Activated T-helper 9 cell treated with anti-CD3 and anti-CD28 coated beads, Interleukin-2, amount 50 U/mL, for 16 hours (primary cell): ENCODE results near the gene ADCY1.
"Not testable (repeated sequence)": the region's sequence is repeated elsewhere in the genome, so short reads cannot be mapped to it uniquely, and the experiment has no call there.

Experiments used
- DNase-seq: peaks from one replicate; pipeline ENCODE4 v3.0.0-alpha.2; 2020; ENCODE audit warnings: low read depth

The ADCY1 gene

DNA sequence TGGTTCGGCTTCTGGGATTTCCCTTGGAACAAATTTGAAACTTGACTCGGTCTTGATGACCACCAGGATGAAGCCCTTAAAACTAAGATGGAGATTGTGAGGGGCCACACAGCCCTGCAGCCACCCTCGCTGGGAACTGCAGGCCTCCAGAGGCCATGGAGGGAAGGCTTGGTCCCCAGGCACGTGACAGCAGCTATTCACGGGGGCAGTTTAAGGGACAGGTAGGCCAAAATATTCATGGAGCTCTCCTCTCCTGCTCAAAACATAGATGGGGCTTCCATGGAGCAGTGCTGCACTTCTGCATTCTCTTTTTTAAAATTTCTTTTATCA lies 137.0 kb downstream of the ADCY1 start:
- no peak for DNase-seq

DNA sequence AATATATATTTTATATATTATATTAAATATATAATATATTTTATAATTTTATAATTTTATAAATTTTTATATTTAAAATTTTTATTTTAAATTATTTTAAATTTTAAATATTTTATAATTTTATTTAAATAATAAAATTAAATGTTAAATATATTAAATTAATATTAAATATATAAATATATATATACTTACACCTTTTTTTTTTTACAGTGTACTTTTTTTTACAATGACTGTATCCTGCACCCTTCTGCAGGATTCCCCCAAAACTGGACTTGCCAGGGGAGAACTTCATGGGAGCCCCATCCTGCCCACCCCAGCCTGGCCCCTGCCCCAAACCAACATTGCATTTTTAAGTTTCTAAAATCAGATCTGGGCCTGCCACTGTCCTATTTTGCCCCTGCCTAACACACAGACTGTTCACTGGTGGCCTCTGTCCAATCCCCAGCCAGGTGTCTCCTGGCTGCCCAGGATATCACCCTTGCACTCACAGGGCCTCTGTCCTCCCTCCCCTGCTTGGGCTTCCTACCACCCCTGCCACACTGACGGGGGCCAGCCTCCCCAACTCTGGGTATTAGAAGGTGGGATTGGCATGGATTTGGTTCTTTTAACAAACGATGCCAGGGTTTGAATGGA lies 138.0 kb downstream of the ADCY1 start:
- no peak for DNase-seq

DNA sequence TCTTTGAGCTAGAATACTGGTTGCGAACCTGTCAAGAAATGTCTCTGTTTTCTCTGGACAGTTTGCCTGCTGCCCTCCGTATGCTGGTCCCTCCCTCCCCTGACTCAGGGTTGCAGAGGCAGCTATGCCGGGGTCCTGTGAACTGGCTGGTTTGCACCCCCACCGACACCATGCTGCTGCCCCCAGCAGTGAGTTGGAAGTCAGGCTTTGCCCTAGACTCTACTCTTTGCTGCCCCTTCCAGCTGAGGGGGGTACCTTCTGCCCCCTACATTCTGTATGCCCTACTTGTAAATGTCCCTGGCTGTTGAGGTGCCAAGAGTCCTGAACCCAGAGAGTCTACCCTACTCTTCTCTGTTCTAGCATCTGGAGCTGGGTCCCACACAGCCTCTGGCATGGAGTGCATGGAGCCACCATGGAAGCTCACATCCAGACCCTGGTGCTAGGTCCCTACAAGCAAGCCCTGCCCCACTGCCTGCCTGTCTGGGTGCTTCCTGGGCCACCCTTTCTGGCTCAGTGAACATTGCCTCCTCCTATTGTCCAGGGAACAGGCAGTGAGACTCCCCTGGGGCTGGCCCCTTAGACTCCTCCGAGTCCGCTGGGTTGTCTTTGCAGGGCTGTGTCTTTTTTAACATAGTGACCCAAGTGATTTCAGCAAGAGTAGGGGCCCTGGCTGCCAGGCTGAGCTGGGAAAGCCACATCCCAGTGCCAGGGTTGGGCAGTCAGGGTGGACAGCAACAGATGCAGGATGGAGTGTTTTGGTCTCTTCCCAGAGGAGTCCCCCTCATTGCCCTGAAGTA lies 138.9 kb downstream of the ADCY1 start:
- DNase-seq: no peak

DNA sequence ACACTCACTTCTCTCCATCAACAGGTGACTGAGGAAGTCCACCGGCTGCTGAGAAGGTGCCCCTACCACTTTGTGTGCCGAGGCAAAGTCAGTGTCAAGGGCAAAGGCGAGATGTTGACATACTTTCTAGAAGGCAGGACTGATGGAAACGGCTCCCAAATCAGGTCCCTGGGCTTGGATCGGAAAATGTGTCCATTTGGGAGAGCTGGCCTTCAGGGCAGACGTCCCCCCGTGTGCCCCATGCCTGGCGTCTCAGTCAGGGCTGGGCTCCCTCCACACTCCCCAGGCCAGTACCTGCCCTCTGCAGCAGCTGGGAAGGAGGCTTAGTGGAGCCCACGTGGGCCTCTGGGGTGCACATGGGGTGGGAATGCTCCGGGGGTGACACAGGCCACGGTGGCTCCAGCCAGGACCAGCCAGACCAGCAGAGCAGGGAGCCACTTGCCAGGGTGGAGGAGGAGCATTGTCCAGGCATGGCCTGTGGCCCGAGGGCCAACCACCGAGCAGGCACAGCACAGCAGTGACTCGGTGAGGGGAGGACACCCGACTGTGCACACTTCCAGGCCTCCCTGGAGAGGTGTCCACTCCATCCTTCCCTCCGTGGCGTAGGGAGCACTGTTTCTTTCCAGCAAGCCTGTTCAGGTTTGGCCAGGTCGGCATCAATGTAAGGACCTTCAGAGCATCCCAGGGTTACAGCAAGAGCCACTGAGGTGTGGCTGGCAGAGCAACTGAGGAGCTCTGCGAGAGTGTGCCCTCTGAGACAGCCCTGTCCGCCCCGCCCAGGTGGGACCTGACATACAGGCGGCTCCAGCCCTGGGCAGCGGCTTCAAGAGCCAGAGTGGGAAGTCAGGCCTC lies 139.7 kb downstream of the ADCY1 start:
- no peak for DNase-seq

DNA sequence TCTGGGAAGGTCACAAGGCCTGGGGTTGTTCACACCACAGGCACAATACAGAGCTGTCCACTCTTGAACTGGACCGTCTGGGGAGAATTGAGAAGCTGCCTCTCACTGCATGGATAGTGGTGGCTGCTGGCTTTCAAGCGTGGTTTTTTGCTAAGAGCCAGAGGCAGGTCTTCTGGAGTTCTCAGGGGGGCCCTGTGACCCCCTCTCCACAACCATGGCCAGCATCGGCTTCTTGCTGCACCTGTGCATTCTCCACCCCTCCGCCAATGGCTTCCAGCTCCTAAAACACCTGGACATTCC lies 140.3 kb downstream of the ADCY1 start:
- DNase-seq: no peak

DNA sequence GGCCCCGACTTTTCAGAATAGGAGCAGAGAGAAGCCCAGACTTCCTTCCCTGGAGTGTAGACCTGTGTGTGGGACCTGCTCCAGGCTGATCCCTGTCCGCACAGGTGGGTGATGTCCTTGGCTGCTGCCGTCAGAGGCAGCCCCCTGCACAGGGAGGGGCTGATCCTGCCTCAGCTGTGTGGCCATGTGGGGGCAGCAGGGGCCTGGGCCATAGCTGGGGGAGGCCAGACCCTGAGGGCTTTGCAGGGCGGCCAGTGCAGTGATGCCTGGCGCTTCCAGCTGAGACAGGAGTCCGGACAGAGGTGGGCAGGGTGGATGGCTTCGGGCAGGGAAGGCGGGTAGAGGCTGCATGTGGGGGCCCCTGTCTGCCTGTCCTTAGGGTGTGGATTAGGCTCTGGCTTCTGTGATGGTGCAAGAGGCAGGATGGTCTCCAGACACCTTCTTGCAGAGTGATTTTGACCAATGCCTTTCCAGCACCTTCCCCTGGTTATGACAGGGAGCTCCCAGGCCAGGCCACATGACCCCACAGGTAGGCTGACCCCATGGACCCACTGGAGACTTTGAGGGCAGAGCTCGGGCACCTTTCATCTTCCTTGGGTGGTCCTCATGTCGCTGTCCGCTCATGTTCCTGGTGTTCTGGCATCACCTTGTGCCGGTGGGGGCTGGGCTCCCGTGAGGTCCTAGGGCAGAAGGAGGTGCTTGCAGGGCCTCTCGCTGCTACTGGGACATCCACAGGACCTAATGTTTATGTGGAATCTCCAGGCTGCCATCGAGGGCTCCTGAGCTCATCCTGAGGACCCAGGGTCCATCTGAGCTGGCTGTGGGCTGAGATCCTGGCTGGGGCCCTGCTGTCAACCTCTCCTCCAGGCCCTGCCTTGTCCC lies 141.5 kb downstream of the ADCY1 start:
- DNase-seq: no peak

DNA sequence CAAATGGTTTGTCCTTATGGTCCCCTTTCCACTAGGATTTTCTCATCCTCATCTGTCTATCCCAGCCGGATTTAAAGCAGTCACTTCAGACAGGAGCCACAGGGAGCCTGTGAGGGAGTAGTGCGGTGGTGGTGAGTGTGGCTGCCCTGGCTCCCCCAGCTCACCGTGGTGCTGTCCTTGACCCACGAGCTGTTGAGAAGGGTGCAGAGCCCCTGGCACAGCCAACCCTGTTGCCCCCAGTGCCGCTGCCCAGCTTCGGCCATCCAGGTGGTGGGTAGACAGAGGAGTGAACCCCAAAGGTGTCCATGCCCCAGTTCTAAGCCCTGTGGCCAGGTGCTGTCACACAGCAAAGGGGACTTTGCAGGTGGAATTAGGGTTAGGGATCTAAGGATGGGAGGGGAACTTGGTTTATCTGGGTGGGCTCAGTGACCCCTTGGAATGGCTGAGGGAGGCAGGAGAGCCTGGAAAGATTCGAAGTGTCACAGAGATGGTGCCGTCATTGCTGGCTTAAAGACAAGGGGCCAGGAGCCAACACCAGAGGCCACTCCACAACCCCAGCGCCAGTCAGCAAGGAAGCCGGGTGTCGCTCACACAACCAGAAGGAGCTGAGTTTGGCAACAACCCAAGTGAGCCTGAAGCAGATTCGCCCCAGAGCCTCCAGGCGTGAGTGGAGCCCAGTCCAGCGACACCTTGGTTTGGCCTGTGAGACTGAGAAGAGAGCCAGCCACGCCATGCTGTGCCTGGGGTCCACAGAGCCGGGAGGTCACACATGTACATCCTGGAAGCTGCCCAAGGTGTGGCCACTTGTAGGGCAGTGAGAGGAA lies 142.4 kb downstream of the ADCY1 start:
- DNase-seq: no peak

DNA sequence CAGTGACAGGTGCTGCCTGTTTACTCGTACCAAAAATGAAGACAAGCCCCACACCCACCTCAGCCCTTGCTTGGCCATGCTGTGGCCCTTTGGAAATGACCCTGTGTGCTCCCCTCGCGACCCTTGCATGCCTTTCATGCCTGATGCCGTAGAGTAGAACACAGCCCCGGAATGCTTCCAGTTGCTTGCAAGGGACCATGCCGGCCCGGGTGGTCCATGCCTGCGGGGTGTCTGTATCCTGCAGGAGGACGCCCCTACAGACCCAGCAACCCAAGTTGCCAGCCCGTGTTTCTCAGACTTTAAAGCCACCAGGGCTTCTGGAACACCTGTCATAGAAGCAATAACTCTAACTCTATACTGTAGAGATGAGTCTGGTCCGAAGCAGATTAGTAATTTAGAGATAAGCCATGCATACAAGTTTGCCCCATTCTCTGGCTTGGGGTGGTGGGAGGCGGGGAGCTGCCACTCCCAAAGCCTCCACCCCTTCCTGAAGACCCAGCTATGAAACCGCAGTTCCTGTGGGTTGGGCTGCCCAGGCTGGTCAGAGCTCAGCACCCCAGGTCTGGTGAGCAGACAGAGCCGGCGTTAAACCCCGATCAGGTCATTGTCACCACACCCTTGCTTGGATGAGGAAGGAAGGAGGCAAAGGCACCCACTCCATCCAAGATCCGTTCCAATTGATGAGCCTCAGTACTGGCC lies 143.5 kb downstream of the ADCY1 start:
- DNase-seq: no peak

DNA sequence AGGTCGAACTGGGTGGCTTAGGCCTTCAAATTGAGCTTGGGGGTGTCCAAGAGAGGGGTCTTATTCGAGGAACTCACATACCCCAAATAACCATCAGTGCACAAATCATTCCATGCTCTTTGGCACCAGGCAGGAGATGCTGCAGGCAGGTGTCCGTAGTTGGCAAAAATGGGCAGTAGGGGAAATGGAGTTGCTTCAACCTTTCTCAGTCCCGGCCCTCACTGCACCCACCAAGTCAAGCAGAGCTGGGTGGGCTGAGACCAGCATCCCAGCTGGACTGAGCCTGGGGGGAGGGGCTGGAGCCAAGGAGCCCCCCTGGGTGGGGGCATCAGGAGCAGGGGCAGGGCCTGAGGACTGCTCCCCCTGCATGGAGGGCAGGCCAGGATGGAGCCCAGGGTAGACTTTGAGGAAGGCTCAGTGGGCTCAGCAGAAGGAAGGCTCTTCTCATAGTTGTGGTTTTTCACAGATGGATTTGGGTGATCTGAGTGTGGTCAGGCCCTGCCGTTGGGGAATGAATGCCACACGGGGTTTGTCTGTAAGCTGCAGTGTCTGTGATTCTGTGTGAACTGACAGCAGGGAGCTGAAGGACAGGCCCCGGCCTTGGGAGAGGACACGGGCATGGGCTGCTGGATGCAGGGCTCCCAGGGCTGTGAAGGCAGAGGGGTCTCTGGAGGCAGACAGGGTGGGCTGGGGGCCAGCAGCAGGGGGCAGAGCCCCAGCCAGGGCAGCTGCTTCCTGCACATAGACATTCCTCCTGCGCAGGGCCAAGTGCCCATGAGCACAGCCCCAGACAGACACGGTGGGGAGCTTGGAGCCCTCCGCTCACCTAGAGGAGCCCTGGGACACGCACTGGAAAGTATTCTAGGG lies 144.5 kb downstream of the ADCY1 start:
- no peak for DNase-seq

DNA sequence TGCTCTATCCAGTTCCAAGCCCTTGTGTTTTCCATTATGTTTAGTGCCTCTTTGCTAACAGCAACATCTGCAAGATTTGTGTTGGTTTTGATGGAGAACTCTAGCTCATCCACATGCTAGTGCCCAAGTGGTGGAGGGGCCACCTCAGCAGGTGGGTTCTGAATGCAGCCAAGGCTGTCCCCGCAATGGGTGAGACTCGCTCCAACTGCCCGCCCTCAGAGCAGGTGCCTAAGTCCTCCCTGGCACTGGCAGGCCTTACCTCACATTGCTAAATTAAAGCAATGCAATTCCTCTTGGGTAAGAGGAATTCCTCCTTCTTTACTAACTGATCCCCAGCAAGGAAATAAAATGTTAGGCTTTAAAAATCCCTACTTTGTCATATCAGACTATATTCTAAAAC lies 146.8 kb downstream of the ADCY1 start:
- DNase-seq: no peak

DNA sequence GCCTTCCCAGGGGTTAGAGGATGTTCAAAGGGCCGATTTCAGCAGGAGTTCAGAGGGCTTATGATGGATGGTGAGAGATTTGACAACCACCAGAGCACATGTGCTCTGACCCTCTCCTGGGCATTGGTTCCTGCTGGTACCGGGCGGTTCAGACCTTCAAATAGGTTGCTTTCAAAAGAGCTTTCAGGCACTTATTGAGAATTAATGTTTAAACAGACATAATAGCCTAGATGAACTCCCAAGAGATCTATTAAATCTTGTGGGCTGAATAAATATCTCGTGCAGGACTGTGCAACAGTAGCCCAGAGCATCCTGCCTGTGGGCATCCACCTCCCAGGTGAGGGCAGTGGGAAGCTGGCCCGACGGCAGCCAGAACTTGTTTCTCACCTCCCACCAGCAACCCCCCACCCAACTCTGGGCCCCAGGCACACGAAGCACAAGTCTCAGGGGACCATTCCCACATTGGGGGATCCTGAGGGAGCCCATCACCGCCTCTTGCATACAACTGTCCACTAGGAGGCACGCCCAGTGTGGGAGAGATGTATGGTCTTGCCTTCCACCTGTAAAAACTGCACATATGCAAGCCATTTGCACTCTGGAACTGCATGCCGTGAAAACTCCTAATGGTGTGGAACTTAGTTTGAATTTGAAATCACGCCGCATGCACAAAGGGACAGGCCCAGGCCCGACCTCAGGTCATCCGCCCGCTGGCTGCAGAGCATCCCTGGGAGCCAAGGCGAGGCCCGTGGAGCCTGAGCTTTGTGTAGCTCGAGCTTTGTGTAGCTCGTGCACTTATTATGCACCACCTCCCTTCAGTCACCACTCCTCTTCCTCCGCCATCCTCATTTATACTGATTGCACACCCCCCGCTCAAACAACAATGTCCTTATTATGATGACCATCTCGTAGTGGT lies 147.8 kb downstream of the ADCY1 start:
- no peak for DNase-seq

DNA sequence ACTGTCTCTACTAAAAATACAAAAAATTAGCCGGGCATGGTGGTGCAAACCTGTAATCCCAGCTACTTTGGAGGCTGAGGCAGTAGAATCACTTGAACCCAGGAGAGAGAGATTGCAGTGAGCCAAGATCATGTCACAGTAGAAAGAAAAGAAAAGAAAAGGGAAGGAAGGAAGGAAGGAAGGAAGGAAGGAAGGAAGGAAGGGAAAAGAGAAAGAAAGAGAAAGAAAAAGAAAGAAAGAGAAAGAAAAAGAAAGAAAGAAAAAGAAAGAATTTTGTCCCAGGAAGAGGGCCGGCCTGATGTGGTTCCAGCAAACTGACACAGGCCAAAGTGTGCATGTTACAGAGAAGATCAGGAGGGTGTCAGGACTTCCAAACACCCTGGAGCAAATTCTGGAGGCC lies 151.1 kb downstream of the ADCY1 start:
- DNase-seq: not testable (repeated sequence)

DNA sequence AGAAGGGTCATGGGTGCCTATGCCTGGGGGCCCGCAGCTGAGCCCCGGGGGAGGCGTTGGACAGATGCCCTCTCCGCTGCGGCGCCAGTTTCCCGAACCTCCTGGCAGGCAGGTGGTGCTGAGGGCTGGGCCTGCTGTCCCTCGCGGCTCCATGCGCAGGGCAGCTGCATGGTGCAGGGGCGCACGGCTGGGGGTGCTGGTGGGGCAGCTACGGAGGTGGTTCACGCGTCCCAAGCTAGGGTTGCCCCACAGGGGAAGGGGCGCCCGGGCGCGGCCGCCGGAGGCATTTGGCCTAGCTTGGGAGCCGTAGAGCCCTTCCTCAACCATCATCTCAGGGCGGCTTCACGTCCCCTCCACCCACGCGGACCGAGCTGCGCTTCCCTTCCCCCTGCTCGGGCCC lies 152.7 kb downstream of the ADCY1 start:
- no peak for DNase-seq

DNA sequence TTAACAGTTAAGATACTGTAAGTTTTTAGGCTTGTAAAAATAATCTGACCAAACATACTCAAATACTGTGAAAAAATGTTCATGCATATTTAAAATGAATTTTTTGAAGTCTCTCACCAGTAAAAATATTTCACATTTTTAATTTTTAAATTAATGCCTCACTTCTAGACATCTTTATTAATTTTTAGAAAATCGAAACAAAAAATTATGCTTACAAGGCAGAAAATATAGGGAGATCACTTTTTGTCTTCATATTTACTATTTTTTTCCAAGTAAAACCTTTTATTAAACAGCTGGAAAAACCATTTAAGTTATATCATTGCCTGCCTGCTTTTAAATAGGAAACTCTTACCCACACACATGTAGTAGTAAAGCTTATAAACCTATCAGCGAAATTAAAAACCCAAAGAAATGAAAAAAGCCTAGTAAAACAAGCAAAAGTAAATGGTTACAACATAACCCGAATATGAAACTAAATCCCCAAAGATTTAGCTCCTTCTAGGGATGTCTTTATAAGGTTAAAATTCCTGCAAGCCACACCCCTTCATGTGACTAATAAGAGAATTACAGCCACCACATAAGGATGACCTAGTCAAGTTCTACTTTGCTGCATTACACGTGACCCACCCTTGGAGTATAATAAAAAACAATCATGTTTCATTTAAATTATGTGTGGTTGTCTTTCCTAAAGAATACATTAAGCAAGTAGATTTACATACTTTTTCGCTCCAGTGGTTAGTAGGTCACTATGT lies 157.7 kb downstream of the ADCY1 start:
- not testable (repeated sequence) for DNase-seq

DNA sequence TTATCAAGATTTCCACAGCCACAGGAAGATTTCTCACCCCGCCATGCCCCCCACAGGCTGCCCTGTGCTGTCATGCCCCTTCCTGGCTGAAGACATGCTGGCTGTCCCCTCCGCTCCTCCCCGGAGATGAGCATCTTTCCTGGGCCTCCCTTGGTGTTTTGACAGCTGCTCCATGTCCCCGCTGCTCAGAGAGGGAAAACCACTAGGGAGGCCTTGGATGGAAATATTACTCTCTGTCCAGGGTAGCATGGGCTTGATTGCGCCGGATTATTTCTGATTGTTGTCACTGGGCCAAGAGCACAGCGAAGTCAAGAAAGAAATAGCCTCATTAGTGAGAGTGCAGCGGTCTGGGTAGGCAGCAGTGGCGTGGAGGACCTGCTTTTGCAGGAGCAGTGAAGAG lies 164.8 kb downstream of the ADCY1 start:
- not testable (repeated sequence) for DNase-seq

DNA sequence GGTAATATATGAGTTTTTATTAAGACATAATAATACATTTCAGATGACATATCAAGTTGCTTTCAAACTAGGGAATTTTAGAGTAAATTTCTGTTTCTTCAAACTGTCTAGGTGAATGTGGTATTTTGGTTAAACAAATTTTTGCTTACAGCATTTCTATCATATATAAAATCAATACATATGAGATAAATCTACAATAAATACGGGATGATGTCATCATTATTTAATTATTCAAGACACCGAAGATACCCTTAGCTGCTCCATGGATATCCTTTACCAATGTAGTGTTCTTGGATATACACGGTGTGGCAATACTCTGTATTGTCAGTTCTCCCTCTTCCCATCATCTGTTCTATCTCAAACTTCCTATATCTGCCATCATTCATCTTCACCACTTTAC lies 166.4 kb downstream of the ADCY1 start:
- DNase-seq: not testable (repeated sequence)

DNA sequence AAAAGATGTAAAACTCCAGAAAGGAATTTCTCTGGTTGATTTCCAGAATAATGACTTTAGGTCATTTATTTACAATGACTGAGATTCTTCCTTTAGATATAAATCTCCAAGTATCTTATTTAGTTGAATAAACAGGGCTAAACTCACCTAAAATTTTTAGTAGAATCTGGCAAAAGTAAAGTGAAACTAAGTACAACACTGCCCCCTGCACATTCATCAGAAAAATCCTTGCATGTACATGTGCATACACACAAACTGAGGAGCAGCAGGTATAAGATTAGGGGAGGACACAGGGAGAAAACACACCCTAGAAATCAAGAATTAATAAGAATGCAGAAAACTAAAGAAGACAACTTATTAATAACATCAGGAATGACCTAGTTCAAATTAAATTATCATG lies 174.8 kb downstream of the ADCY1 start:
- not testable (repeated sequence) for DNase-seq

DNA sequence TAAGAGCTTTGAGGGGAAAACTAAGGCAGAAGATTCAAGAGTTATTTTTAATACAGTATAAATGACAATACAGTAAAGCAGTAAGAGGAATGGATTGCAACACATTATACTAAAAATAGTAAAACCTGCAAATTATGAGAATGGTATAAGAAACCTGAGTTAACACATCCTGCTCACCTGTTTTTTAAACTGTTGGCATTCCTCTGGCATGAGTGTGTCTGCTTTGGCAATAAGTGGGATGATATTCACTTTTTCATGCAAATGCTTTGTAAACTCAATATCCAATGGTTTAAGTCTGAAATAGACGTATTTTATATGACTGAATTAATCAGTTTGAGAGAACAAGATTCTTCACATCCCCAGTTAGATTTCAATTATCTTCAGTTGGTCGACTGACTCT lies 177.2 kb downstream of the ADCY1 start:
- not testable (repeated sequence) for DNase-seq
